H9 (cell line): ENCODE measurements around the gene KCNIP3. TPM values are rescaled to one million over a fixed set of nuclear protein-coding genes. Genes with fewer than 3 reads are reported as not detected.

Experiments
- DNase-seq: peaks from one replicate; pipeline ENCODE4 v3.0.0-alpha.2; 2017
- H2AFZ ChIP-seq: one replicate; pipeline ENCODE4 v1.6.1; 2013; ENCODE audit warnings: mild to moderate bottlenecking, low read length, control low read depth, moderate library complexity
- H2AK5ac ChIP-seq: 2 replicates; pipeline ENCODE4 v1.6.1; 2013; ENCODE audit warnings: low read length, control low read depth, mixed read lengths; ENCODE audit not compliant: insufficient read length
- H2BK120ac ChIP-seq: one replicate; pipeline ENCODE4 v1.6.1; 2013; ENCODE audit warnings: low read depth, mild to moderate bottlenecking, low read length, control low read depth, inconsistent platforms; ENCODE audit not compliant: poor library complexity, severe bottlenecking
- H2BK12ac ChIP-seq: 2 replicates; pipeline ENCODE4 v1.6.1; 2013; ENCODE audit warnings: low read length, control low read depth, mixed read lengths, low read depth; ENCODE audit not compliant: insufficient read length
- H2BK15ac ChIP-seq: 2 replicates; pipeline ENCODE4 v1.6.1; 2013; ENCODE audit warnings: low read depth, low read length, control low read depth
- H2BK20ac ChIP-seq: one replicate; pipeline ENCODE4 v1.6.1; 2013; ENCODE audit warnings: low read depth, mild to moderate bottlenecking, low read length, control low read depth, inconsistent platforms; ENCODE audit not compliant: poor library complexity, severe bottlenecking
- H2BK5ac ChIP-seq: 2 replicates; pipeline ENCODE4 v1.6.1; 2013; ENCODE audit warnings: low read length, control low read depth, mixed read lengths; ENCODE audit not compliant: insufficient read length
- H3K14ac ChIP-seq: 2 replicates; pipeline ENCODE4 v1.6.1; 2013; ENCODE audit warnings: low read length, control low read depth; ENCODE audit not compliant: insufficient read depth
- H3K18ac ChIP-seq: 2 replicates; pipeline ENCODE4 v1.6.1; 2013; ENCODE audit warnings: low read depth, mild to moderate bottlenecking, mixed read lengths, low read length, control low read depth; ENCODE audit not compliant: insufficient read length
- H3K23ac ChIP-seq: 2 replicates; pipeline ENCODE4 v1.6.1; 2013; ENCODE audit warnings: low read length, control low read depth, mixed read lengths, low read depth; ENCODE audit not compliant: insufficient read length
- H3K23me2 ChIP-seq: 2 replicates; pipeline ENCODE4 v1.6.1; 2013; ENCODE audit warnings: low read depth, mild to moderate bottlenecking, mixed read lengths, low read length, control low read depth; ENCODE audit not compliant: insufficient read length, poor library complexity, severe bottlenecking
- H3K27ac ChIP-seq: 2 replicates; pipeline ENCODE4 v1.5.1; 2013; ENCODE audit warnings: low read length, control low read depth, mixed read lengths, low read depth; ENCODE audit not compliant: insufficient read length
- H3K27me3 ChIP-seq: 2 replicates; pipeline ENCODE4 v1.6.1; 2013; ENCODE audit warnings: low read length, control low read depth, inconsistent platforms; ENCODE audit not compliant: insufficient read depth
- H3K4ac ChIP-seq: 2 replicates; pipeline ENCODE4 v1.6.1; 2013; ENCODE audit warnings: low read depth, mild to moderate bottlenecking, control low read depth, inconsistent platforms, low read length, moderate library complexity
- H3K4me1 ChIP-seq: 2 replicates; pipeline ENCODE4 v1.6.1; 2013; ENCODE audit warnings: low read length, control low read depth, inconsistent platforms; ENCODE audit not compliant: insufficient read depth
- H3K4me2 ChIP-seq: 2 replicates; pipeline ENCODE4 v1.6.1; 2013; ENCODE audit warnings: low read length, control low read depth, mixed read lengths; ENCODE audit not compliant: insufficient read length, insufficient read depth
- H3K56ac ChIP-seq: 2 replicates; pipeline ENCODE4 v1.6.1; 2013; ENCODE audit warnings: low read depth, mild to moderate bottlenecking, mixed read lengths, low read length, control low read depth; ENCODE audit not compliant: insufficient read length
- H3K79me1 ChIP-seq: 2 replicates; pipeline ENCODE4 v1.6.1; 2013; ENCODE audit warnings: low read depth, mild to moderate bottlenecking, moderate library complexity, low read length, control low read depth, inconsistent platforms; ENCODE audit not compliant: insufficient read depth, poor library complexity, severe bottlenecking
- H3K79me2 ChIP-seq: 2 replicates; pipeline ENCODE4 v1.6.1; 2013; ENCODE audit warnings: low read length, control low read depth, inconsistent platforms; ENCODE audit not compliant: insufficient read depth
- H3K9ac ChIP-seq: 2 replicates; pipeline ENCODE4 v1.6.1; 2013; ENCODE audit warnings: low read length, control low read depth, mixed read lengths; ENCODE audit not compliant: insufficient read length; ENCODE audit errors: extremely low read depth
- H3K9me3 ChIP-seq: one replicate; pipeline ENCODE4 v1.6.1; 2013; ENCODE audit warnings: low read depth, low read length, inconsistent platforms; ENCODE audit not compliant: control insufficient read depth
- H3T11ph ChIP-seq: one replicate; pipeline ENCODE4 v1.6.1; 2013; ENCODE audit warnings: mild to moderate bottlenecking, low read length, control low read depth, inconsistent platforms
- H4K20me1 ChIP-seq: one replicate; pipeline ENCODE4 v1.6.1; 2013; ENCODE audit not compliant: control insufficient read depth, insufficient read length, insufficient read depth
- H4K5ac ChIP-seq: 2 replicates; pipeline ENCODE4 v1.6.1; 2013; ENCODE audit warnings: low read depth, mild to moderate bottlenecking, mixed read lengths, low read length, control low read depth; ENCODE audit not compliant: insufficient read length
- H4K8ac ChIP-seq: replicated peaks from 2 replicates; pipeline ENCODE4 v1.6.1; 2013; ENCODE audit warnings: low read length, control low read depth, mixed read lengths, low read depth; ENCODE audit not compliant: insufficient read length
- H4K91ac ChIP-seq: 2 replicates; pipeline ENCODE4 v1.6.1; 2013; ENCODE audit warnings: low read depth, mild to moderate bottlenecking, moderate library complexity, mixed read lengths, low read length, control low read depth; ENCODE audit not compliant: insufficient read length
- H3K27ac Mint-ChIP-seq, 3 experiments: 2 replicates in 2 of 3; 3 replicates in 1 of 3; pipeline ENCODE4 v1.8.0; 2020 to 2021; ENCODE audit warnings: mixed read lengths in 3 of 3, mild to moderate bottlenecking in 1 of 3, moderate library complexity in 1 of 3
- H3K27me3 Mint-ChIP-seq: 2 replicates; pipeline ENCODE4 v1.8.0; 2021; ENCODE audit warnings: low read depth, mild to moderate bottlenecking, moderate library complexity, mixed read lengths
- H3K36me3 Mint-ChIP-seq, 3 experiments: 2 replicates in 2 of 3; 3 replicates in 1 of 3; pipeline ENCODE4 v1.8.0; 2020 to 2021; ENCODE audit warnings: low read depth in 3 of 3, mixed read lengths in 3 of 3; ENCODE audit not compliant: insufficient read depth in 1 of 3
- H3K4me1 Mint-ChIP-seq, 2 experiments: 2 replicates each; pipeline ENCODE4 v1.8.0; 2020; ENCODE audit warnings: mixed read lengths in 2 of 2
- H3K4me3 Mint-ChIP-seq, 2 experiments: 2 replicates in 1 of 2; 3 replicates in 1 of 2; pipeline ENCODE4 v1.8.0; 2020 to 2021; ENCODE audit warnings: mild to moderate bottlenecking in 2 of 2, mixed read lengths in 2 of 2, moderate library complexity in 1 of 2
- H3K9me3 Mint-ChIP-seq, 2 experiments: 2 replicates in 1 of 2; 3 replicates in 1 of 2; pipeline ENCODE4 v1.8.0; 2020; ENCODE audit warnings: mild to moderate bottlenecking in 2 of 2, mixed read lengths in 2 of 2, moderate library complexity in 1 of 2
- CTCF ChIP-seq: fragments of 200-600 bp; sonication (generic); conservative IDR thresholded peaks from 3 replicates; pipeline ENCODE4 v1.8.0; 2021; ENCODE audit warnings: antibody characterized with exemption, mild to moderate bottlenecking
- WGBS: extraction: QIAGEN DNeasy Blood & Tissue Kit; methylation state at CpG from one replicate; pipeline ENCODE4 v1.1.7; 2013; ENCODE audit warnings: missing lambda C conversion rate, low lambda C conversion rate, mixed read lengths; ENCODE audit not compliant: insufficient read length; ENCODE audit errors: extremely low coverage; 5-methylcytosine and 5-hydroxymethylcytosine counted together
- total RNA-seq: library from RNA; stranded (reverse); gene quantifications from 2 replicates; pipeline ENCODE4 v1.2.1, GENCODE V29; 2021

The KCNIP3 gene
- total RNA-seq, 1 experiment from 2014 or later = 1.5 TPM

GRCh38 chr2:95347681-95348608 is 50.8 kb downstream of the KCNIP3 start:
- H2BK20ac ChIP-seq = no peak overlapping the region
- Mint-ChIP-seq H3K4me3 (peak overlapping the region; percentile 10 to 57; a peak in 3 of 5 replicates), H3K4me1 (no peaks in the 10 kb centered on the region), H3K9me3 (no peaks in the 10 kb centered on the region; a peak in 1 of 5 replicates), H3K27ac (no peak overlapping the region), H3K27me3 (peaks cover 69% of the 10 kb centered on the region), H3K36me3 (no peaks in the 10 kb centered on the region)
- peaks cover 18% of the 10 kb centered on the region; the same call in 1 of the 2 replicates for H3K27me3 ChIP-seq
- no peak overlapping the region for H4K8ac ChIP-seq
- peak; percentile 24 for DNase-seq
- no peak overlapping the region for H2BK15ac ChIP-seq
- H4K20me1 ChIP-seq = no peaks in the 10 kb centered on the region
- peaks cover 7% of the 10 kb centered on the region for H3K23me2 ChIP-seq
- H3K14ac ChIP-seq = no peak overlapping the region
- H3K79me1 ChIP-seq = no peaks in the 10 kb centered on the region
- WGBS = no CpG with 5 or more reads among the region's 22 CpGs
- no peak overlapping the region for H2BK12ac ChIP-seq
- H3K9me3 ChIP-seq = no peaks in the 10 kb centered on the region
- no peak for TF ChIP-seq CTCF
- H3K79me2 ChIP-seq = no peaks in the 10 kb centered on the region
- no peak overlapping the region for H2BK120ac ChIP-seq
- no peak overlapping the region for H4K5ac ChIP-seq
- no peak overlapping the region for H3K4me2 ChIP-seq
- H3K56ac ChIP-seq = no peak overlapping the region
- H3K4ac ChIP-seq = no peak overlapping the region
- H4K91ac ChIP-seq = no peak overlapping the region
- no peak overlapping the region for H3K18ac ChIP-seq
- H3K4me1 ChIP-seq = no peaks in the 10 kb centered on the region
- H2AK5ac ChIP-seq = no peak overlapping the region
- no peak overlapping the region for H3T11ph ChIP-seq
- H3K23ac ChIP-seq = no peak overlapping the region
- H3K9ac ChIP-seq = no peak overlapping the region
- H3K27ac ChIP-seq = no peak overlapping the region
- no peak overlapping the region for H2BK5ac ChIP-seq
- H2AFZ ChIP-seq = no peak overlapping the region
